ENCODE measurements around the gene ASIC5.
A peak's percentile ranks its signal among the peaks of the same experiment; 100 is the strongest.

Gene ASIC5

GRCh38 chr4:155879767-155880166 lies 13.7 kb upstream of the ASIC5 start:
- DNase-seq: no peak

- DNase-seq: no peak
Measured at GRCh38 chr4:155878611-155879010, 12.5 kb upstream of the ASIC5 start.

- DNase-seq: no peak
Measured at GRCh38 chr4:155877971-155878370, 11.9 kb upstream of the ASIC5 start.

GRCh38 chr4:155875878-155876277 lies 9.8 kb upstream of the ASIC5 start:
- DNase-seq: no peak

GRCh38 chr4:155855897-155856296 lies 10.2 kb downstream of the ASIC5 start:
- DNase-seq: no peak

- DNase-seq: no peak
Measured at GRCh38 chr4:155854582-155855226, 11.4 kb downstream of the ASIC5 start.

GRCh38 chr4:155853189-155853588 lies 12.9 kb downstream of the ASIC5 start:
- DNase-seq: no peak

GRCh38 chr4:155849042-155849441 lies 17.0 kb downstream of the ASIC5 start:
- DNase-seq: no peak

GRCh38 chr4:155846929-155847328 lies 19.1 kb downstream of the ASIC5 start:
- DNase-seq: no peak

- no peak for DNase-seq
Measured at GRCh38 chr4:155842080-155842479, 24.0 kb downstream of the ASIC5 start.

GRCh38 chr4:155837203-155837796 lies 28.8 kb downstream of the ASIC5 start:
- no peak for DNase-seq

GRCh38 chr4:155832664-155833063 lies 33.4 kb downstream of the ASIC5 start:
- DNase-seq: no peak

GRCh38 chr4:155828628-155829027 lies 37.4 kb downstream of the ASIC5 start:
- no peak for DNase-seq

GRCh38 chr4:155822572-155822971 lies 43.5 kb downstream of the ASIC5 start:
- DNase-seq: peak; percentile 24

- no peak for DNase-seq
Measured at GRCh38 chr4:155820887-155821518, 45.1 kb downstream of the ASIC5 start.

- DNase-seq: no peak
Measured at GRCh38 chr4:155819066-155819465, 47.0 kb downstream of the ASIC5 start.

GRCh38 chr4:155818639-155819038 lies 47.4 kb downstream of the ASIC5 start:
- DNase-seq: no peak

- DNase-seq: no peak
Measured at GRCh38 chr4:155811083-155811482, 55.0 kb downstream of the ASIC5 start.

- peak; percentile 81 for DNase-seq
Measured at GRCh38 chr4:155809835-155810234, 56.2 kb downstream of the ASIC5 start.

- no peak for DNase-seq
Measured at GRCh38 chr4:155807021-155807420, 59.1 kb downstream of the ASIC5 start.

- DNase-seq: no peak
Measured at GRCh38 chr4:155805016-155805415, 61.1 kb downstream of the ASIC5 start.

- DNase-seq: no peak
Measured at GRCh38 chr4:155802190-155802959, 63.7 kb downstream of the ASIC5 start.

GRCh38 chr4:155800685-155801343 lies 65.3 kb downstream of the ASIC5 start:
- DNase-seq: no peak

Measured in kidney glomerular epithelial cell (primary cell).